ENCODE measurements around the gene THRB. TPM values are rescaled to one million over a fixed set of nuclear protein-coding genes. Genes with fewer than 3 reads are reported as not detected.
A peak's percentile ranks its signal among the peaks of the same experiment; 100 is the strongest.

Gene THRB
- total and polyA plus RNA-seq, 2 experiments from 2014 or later, result 3.3 to 5.1 TPM

DNA sequence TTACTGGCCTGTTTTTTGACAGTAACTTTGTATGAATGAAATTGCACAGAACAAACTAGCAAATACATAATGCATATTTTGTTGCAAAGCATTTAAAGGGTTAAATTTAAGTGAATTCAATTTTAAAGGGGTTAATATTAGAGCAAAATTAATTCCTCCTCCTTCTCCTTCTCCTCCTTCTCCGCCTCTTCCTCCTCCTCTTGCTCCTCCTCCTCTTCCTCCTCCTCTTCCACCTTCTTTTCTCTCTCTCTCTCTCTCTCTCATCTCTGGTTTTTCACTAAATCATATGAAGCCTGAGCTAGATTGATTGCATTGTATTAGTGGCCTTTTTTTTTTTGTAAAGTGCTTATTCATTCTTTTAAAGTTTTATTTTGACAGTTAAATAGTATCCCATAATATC is 154.5 kb downstream of the THRB start:
- H3K4me2 ChIP-seq (ENCODE audit: unreplicated experiment), result no peak overlapping the region
- TF ChIP-seq EZH2phosphoT487 (IDR thresholded peaks at IDR 0.05; ENCODE audit: insufficient read depth, low read depth), result no peak
- no peak for TF ChIP-seq EZH2 (IDR thresholded peaks at IDR 0.05; ENCODE audit: insufficient read depth, poor library complexity, severe bottlenecking)
- H3K36me3 ChIP-seq (ENCODE audit: low read depth), result no peaks in the 10 kb centered on the region
- in situ Hi-C loops (cut with MboI), result no loop called here
- no peak overlapping the region for H3K27ac ChIP-seq
- no peaks in the 10 kb centered on the region for H4K20me1 ChIP-seq (ENCODE audit: insufficient read depth)
- H3K9me3 ChIP-seq (ENCODE audit: low read depth), result no peaks in the 10 kb centered on the region
- H3K4me3 ChIP-seq, result no peak overlapping the region
- no peaks in the 10 kb centered on the region for H3K9me2 ChIP-seq (ENCODE audit: insufficient read depth)
- no peak for DNase-seq
- H3K9ac ChIP-seq, result no peak overlapping the region
- 93 to 95% methylated on average over 1 of the region's 1 CpG for WGBS, 2 experiments (ENCODE audit: low coverage in 1 of 2, low lambda C conversion rate in 2 of 2, missing lambda C conversion rate in 2 of 2)
- H2AFZ ChIP-seq, result no peak overlapping the region
- H3K27me3 ChIP-seq (replicated peaks; ENCODE audit: insufficient read depth), result no peaks in the 10 kb centered on the region
- peaks cover 22% of the 10 kb centered on the region for H3K4me1 ChIP-seq (ENCODE audit: insufficient read depth)
- H3K79me2 ChIP-seq (ENCODE audit: insufficient read depth), result no peaks in the 10 kb centered on the region
- H3F3A ChIP-seq (ENCODE audit: insufficient read depth), result peaks cover 3% of the 10 kb centered on the region; the same call in 1 of the 2 replicates

DNA sequence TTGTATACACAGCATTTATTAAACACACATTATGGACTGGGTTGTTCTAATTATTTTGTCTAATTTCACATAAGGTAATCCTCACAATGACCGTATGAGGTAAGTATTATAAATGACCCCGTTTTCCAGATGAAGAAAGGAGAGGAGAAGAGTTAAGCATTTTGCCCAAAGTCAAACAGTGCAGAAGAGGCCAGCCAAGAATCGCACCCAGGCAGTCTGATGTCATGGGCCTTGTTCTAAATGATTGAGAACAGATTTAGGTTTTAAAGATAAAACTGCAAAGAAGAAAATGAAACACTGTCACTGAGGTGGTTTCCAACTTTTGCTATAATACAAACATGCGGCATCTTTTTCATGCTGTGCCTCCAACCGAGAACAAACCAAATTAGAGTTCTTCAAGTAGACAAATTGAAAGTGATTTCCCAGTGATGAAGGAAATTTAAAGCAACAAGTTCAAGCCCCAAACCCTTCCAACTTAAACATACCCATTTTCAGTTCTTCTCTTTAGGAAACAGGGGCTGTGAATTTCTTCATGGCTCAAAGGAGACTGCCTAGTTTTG is 155.3 kb downstream of the THRB start:
- 26 to 28% methylated on average over 5 of the region's 5 CpGs for WGBS, 2 experiments (ENCODE audit: low coverage in 1 of 2, low lambda C conversion rate in 2 of 2, missing lambda C conversion rate in 2 of 2)
- Histone ChIP-seq H3K9me3 (ENCODE audit: low read depth) (no peaks in the 10 kb centered on the region), H3K4me1 (ENCODE audit: insufficient read depth) (peaks cover 22% of the 10 kb centered on the region), H3K79me2 (ENCODE audit: insufficient read depth) (no peaks in the 10 kb centered on the region), H3K4me2 (ENCODE audit: unreplicated experiment) (peak overlapping the region; percentile 2), H3K4me3 (no peak overlapping the region), H3F3A (ENCODE audit: insufficient read depth) (peaks cover 3% of the 10 kb centered on the region; the same call in 1 of the 2 replicates), H3K27ac (no peak overlapping the region), H3K9ac (no peak overlapping the region), H2AFZ (peak overlapping the region; percentile 1; the same call in 1 of the 2 replicates), H3K27me3 (replicated peaks; ENCODE audit: insufficient read depth) (no peaks in the 10 kb centered on the region), H3K36me3 (ENCODE audit: low read depth) (no peaks in the 10 kb centered on the region), H3K9me2 (ENCODE audit: insufficient read depth) (no peaks in the 10 kb centered on the region), H4K20me1 (ENCODE audit: insufficient read depth) (no peaks in the 10 kb centered on the region)
- TF ChIP-seq EZH2phosphoT487 (IDR thresholded peaks at IDR 0.05; ENCODE audit: insufficient read depth, low read depth) (no peak), EZH2 (IDR thresholded peaks at IDR 0.05; ENCODE audit: insufficient read depth, poor library complexity, severe bottlenecking) (no peak)
- peak; percentile 24 for DNase-seq
- in situ Hi-C loops (cut with MboI), result no loop called here

DNA sequence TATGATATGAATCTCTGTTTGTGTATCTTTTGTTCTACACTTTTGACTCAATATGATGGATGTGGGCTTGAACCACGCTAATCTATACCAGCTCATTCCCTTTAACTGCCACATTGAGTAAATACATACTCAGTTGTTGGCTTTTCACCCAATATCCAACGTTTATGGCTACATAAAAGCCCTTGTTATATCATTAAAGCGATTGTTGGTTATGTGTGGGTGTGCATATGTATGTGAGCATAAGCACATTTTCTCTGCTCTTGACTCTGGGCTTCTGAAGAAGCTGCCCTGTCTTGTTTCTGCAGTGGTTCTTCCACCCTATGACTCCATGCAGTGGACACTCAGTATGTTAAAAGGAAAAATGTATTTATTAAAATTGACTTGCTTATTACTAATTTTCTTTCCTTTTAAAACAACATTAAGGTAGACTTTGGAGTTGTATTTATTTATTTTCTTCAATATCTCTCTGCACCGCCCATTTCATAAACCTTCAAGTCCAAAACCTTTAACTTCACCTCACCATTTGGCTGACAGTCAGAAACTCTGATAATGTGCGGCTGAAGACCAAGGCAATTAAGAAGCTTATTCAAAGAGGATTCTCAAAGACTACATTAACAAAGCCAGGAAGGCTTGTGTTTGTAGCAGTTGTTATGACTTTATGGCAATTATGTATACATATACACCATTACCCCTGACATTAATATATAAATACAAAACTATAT is 156.1 kb downstream of the THRB start:
- Histone ChIP-seq H3F3A (ENCODE audit: insufficient read depth) (peaks cover 3% of the 10 kb centered on the region; the same call in 1 of the 2 replicates), H4K20me1 (ENCODE audit: insufficient read depth) (no peaks in the 10 kb centered on the region), H3K9me2 (ENCODE audit: insufficient read depth) (no peaks in the 10 kb centered on the region), H3K4me2 (ENCODE audit: unreplicated experiment) (no peak overlapping the region), H3K79me2 (ENCODE audit: insufficient read depth) (no peaks in the 10 kb centered on the region), H2AFZ (no peak overlapping the region), H3K4me1 (ENCODE audit: insufficient read depth) (peaks cover 22% of the 10 kb centered on the region), H3K27ac (no peak overlapping the region), H3K27me3 (replicated peaks; ENCODE audit: insufficient read depth) (no peaks in the 10 kb centered on the region), H3K36me3 (ENCODE audit: low read depth) (no peaks in the 10 kb centered on the region), H3K9ac (no peak overlapping the region), H3K9me3 (ENCODE audit: low read depth) (no peaks in the 10 kb centered on the region), H3K4me3 (no peak overlapping the region)
- no peak for TF ChIP-seq EZH2 (IDR thresholded peaks at IDR 0.05; ENCODE audit: insufficient read depth, poor library complexity, severe bottlenecking)
- no peak for TF ChIP-seq EZH2phosphoT487 (IDR thresholded peaks at IDR 0.05; ENCODE audit: insufficient read depth, low read depth)
- 90 to 92% methylated on average over 5 of the region's 5 CpGs for WGBS, 2 experiments (ENCODE audit: low coverage in 1 of 2, low lambda C conversion rate in 2 of 2, missing lambda C conversion rate in 2 of 2)
- no peak for DNase-seq
- in situ Hi-C loops (cut with MboI), result no loop called here

DNA sequence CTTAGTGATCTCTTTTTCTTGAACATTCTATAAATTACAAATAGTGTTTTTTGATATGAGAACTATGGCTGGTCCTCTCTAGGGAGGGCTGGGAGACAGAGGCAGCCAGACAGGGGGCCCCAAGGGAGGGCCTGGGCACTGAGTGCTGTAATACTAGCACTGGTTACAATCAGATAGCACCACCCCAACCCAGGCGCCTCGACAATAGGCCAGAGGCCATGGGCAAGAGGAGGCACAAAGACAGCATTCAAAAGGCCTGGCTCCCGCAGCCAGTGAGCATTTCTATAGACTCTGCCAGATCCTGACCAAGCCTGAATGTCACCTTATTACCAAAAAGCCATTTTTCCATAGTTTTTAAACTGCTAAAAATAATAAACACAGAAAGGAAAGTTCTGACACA is 158.5 kb downstream of the THRB start:
- no peaks in the 10 kb centered on the region for H3K9me3 ChIP-seq (ENCODE audit: low read depth)
- H3K4me3 ChIP-seq, result no peak overlapping the region
- H3F3A ChIP-seq (ENCODE audit: insufficient read depth), result no peaks in the 10 kb centered on the region
- H3K4me2 ChIP-seq (ENCODE audit: unreplicated experiment), result no peak overlapping the region
- in situ Hi-C loops (cut with MboI), result no loop called here
- no peaks in the 10 kb centered on the region for H4K20me1 ChIP-seq (ENCODE audit: insufficient read depth)
- H2AFZ ChIP-seq, result no peak overlapping the region
- no peak overlapping the region for H3K27ac ChIP-seq
- H3K4me1 ChIP-seq (ENCODE audit: insufficient read depth), result peaks cover 10% of the 10 kb centered on the region; the same call in 1 of the 2 replicates
- H3K9ac ChIP-seq, result no peak overlapping the region
- TF ChIP-seq EZH2phosphoT487 (IDR thresholded peaks at IDR 0.05; ENCODE audit: insufficient read depth, low read depth) (no peak), EZH2 (IDR thresholded peaks at IDR 0.05; ENCODE audit: insufficient read depth, poor library complexity, severe bottlenecking) (no peak)
- H3K79me2 ChIP-seq (ENCODE audit: insufficient read depth), result no peaks in the 10 kb centered on the region
- no peaks in the 10 kb centered on the region for H3K27me3 ChIP-seq (replicated peaks; ENCODE audit: insufficient read depth)
- H3K9me2 ChIP-seq (ENCODE audit: insufficient read depth), result no peaks in the 10 kb centered on the region
- 82 to 86% methylated on average over 3 of the region's 3 CpGs for WGBS, 2 experiments (ENCODE audit: low coverage in 1 of 2, low lambda C conversion rate in 2 of 2, missing lambda C conversion rate in 2 of 2)
- no peaks in the 10 kb centered on the region for H3K36me3 ChIP-seq (ENCODE audit: low read depth)
- DNase-seq, result no peak

Measured in GM23248 (cell line).